ENCODE measurements around the gene SPSB4. TPM values are rescaled to one million over a fixed set of nuclear protein-coding genes. Genes with fewer than 3 reads are reported as not detected.

The SPSB4 gene
- total and polyA plus RNA-seq, 2 donors (not counting 1 experiment from before 2014, with no cell fraction given), result not detected

GRCh38 chr3:141183606-141184005 lies 132.5 kb downstream of the SPSB4 start:
- TF ChIP-seq EZH2 (IDR thresholded peaks at IDR 0.05; ENCODE audit: borderline replicate concordance, insufficient read depth, low read depth, low read length, poor library complexity, severe bottlenecking), result no peak
- TF ChIP-seq CTCF (IDR thresholded peaks at IDR 0.05), result no peak
- ATAC-seq (ENCODE audit: low read depth) (no peak), DNase-seq (no peak)
- Mint-ChIP-seq H3K27me3 (peaks cover 38% of the 10 kb centered on the region), H3K4me1 (no peaks in the 10 kb centered on the region), H3K9me3 (ENCODE audit: insufficient read depth) (peaks cover 4% of the 10 kb centered on the region), H3K4me3 (no peak overlapping the region), H3K27ac (no peak overlapping the region)
- Histone ChIP-seq H3K4me2 (replicated peaks; ENCODE audit: low read depth, low read length, poor library complexity, severe bottlenecking) (no peak overlapping the region), H3K9ac (ENCODE audit: low read length) (no peak overlapping the region), H3K79me2 (ENCODE audit: control insufficient read depth, insufficient read depth, low read length) (no peaks in the 10 kb centered on the region), H3K9me3 (ENCODE audit: control extremely low read depth in 1 of 3, control insufficient read depth in 2 of 3, insufficient read depth in 1 of 3, low read length in 2 of 3) (peaks cover 0 to 6% (median 3%) of the 10 kb centered on the region in 3 donors), H3K4me1 (ENCODE audit: control insufficient read depth in 2 of 2, insufficient read depth in 2 of 2, low read length in 2 of 2) (no peaks in the 10 kb centered on the region), H3K4me3 (ENCODE audit: control extremely low read depth in 1 of 5, extremely low read depth in 1 of 5, insufficient read depth in 1 of 5, low read depth in 2 of 5, low read length in 4 of 5) (no peak overlapping the region), H2AFZ (ENCODE audit: insufficient read depth, low read depth, low read length, poor library complexity, severe bottlenecking) (no peak overlapping the region), H3K36me3 (replicated peaks in 1 of 2; ENCODE audit: control extremely low read depth in 1 of 2, control insufficient read depth in 1 of 2, extremely low read depth in 1 of 2, insufficient read depth in 2 of 2, low read length in 1 of 2) (no peaks in the 10 kb centered on the region), H3K27me3 (replicated peaks in 1 of 4; ENCODE audit: control extremely low read depth in 1 of 4, control insufficient read depth in 3 of 4, insufficient read depth in 4 of 4, low read length in 3 of 4) (peaks cover 0 to 16% (median 0%) of the 10 kb centered on the region in 4 experiments), H3K27ac (ENCODE audit: low read length in 2 of 2) (no peak overlapping the region), H4K20me1 (ENCODE audit: control insufficient read depth, insufficient read depth, low read length, poor library complexity, severe bottlenecking) (no peaks in the 10 kb centered on the region)
- no CpG with 5 or more reads among the region's 2 CpGs for WGBS (ENCODE audit: insufficient coverage)
- intact Hi-C loops (cut with micrococcal nuclease), result no loop called here
- ChIA-PET CTCF (interaction anchor here (1.2 kb wide), 1 partner anchor 261 kb away, joined by 4 read pairs; no protein-coding TSS in a partner anchor), POLR2A (no interaction called here)

DNA sequence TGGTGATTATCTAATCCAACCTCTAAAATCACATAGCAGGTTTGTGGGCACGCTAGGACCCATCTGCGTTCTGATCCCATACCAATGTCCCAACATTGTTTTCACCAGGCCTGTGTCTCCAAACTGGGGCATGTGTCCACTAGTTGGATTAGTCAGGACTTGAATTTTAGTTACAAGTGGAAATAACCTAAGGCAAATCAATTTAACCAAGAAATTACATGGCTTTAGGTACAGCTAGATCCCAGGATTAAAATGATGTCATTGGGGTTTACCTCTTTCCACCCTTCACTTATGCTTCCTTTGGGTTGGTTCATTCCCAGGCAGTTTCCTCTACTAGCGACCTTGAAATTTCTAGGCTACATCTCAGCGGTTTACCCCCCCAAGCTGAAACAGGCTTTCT lies 133.3 kb downstream of the SPSB4 start:
- Mint-ChIP-seq H3K9me3 (ENCODE audit: insufficient read depth) (peaks cover 3% of the 10 kb centered on the region), H3K4me1 (no peaks in the 10 kb centered on the region), H3K4me3 (no peak overlapping the region), H3K27ac (no peak overlapping the region), H3K27me3 (peaks cover 38% of the 10 kb centered on the region)
- H3K9me3 ChIP-seq (ENCODE audit: control extremely low read depth in 1 of 3, control insufficient read depth in 2 of 3, insufficient read depth in 1 of 3, low read length in 2 of 3), result peaks cover 0 to 3% (median 2%) of the 10 kb centered on the region in 3 donors
- no peak for TF ChIP-seq EZH2 (IDR thresholded peaks at IDR 0.05; ENCODE audit: borderline replicate concordance, insufficient read depth, low read depth, low read length, poor library complexity, severe bottlenecking)
- TF ChIP-seq CTCF (IDR thresholded peaks at IDR 0.05), result no peak
- POLR2A ChIA-PET, result no interaction called here
- no peaks in the 10 kb centered on the region for H4K20me1 ChIP-seq (ENCODE audit: control insufficient read depth, insufficient read depth, low read length, poor library complexity, severe bottlenecking)
- 96% methylated on average over 2 of the region's 4 CpGs for WGBS (ENCODE audit: insufficient coverage)
- H3K27ac ChIP-seq (ENCODE audit: low read length in 2 of 2), result no peak overlapping the region
- no peak overlapping the region for H3K4me2 ChIP-seq (replicated peaks; ENCODE audit: low read depth, low read length, poor library complexity, severe bottlenecking)
- CTCF ChIA-PET, result interaction anchor here (1.2 kb wide), 1 partner anchor 9 kb away, joined by 6 read pairs; no protein-coding TSS in a partner anchor
- ATAC-seq (ENCODE audit: low read depth) (no peak), DNase-seq (no peak)
- intact Hi-C loops (cut with micrococcal nuclease), result no loop called here
- peaks cover 0 to 16% (median 0%) of the 10 kb centered on the region in 4 experiments for H3K27me3 ChIP-seq (replicated peaks in 1 of 4; ENCODE audit: control extremely low read depth in 1 of 4, control insufficient read depth in 3 of 4, insufficient read depth in 4 of 4, low read length in 3 of 4)
- no peaks in the 10 kb centered on the region for H3K79me2 ChIP-seq (ENCODE audit: control insufficient read depth, insufficient read depth, low read length)
- no peak overlapping the region for H3K4me3 ChIP-seq (ENCODE audit: control extremely low read depth in 1 of 5, extremely low read depth in 1 of 5, insufficient read depth in 1 of 5, low read depth in 2 of 5, low read length in 4 of 5)
- H2AFZ ChIP-seq (ENCODE audit: insufficient read depth, low read depth, low read length, poor library complexity, severe bottlenecking), result no peak overlapping the region
- H3K9ac ChIP-seq (ENCODE audit: low read length), result no peak overlapping the region
- H3K36me3 ChIP-seq (replicated peaks in 1 of 2; ENCODE audit: control extremely low read depth in 1 of 2, control insufficient read depth in 1 of 2, extremely low read depth in 1 of 2, insufficient read depth in 2 of 2, low read length in 1 of 2), result no peaks in the 10 kb centered on the region
- H3K4me1 ChIP-seq (ENCODE audit: control insufficient read depth in 2 of 2, insufficient read depth in 2 of 2, low read length in 2 of 2), result no peaks in the 10 kb centered on the region
